Activated naive CD8-positive, alpha-beta T cell treated with anti-CD3 and anti-CD28 coated beads, Interleukin-2, amount 50 U/mL, for 16 hours (primary cell): ENCODE results near the gene MLST8.

Source experiments
- DNase-seq: peaks from one replicate; pipeline ENCODE4 v3.0.0-alpha.2; 2020; ENCODE audit warnings: low read depth, low spot score

The MLST8 gene

GRCh38 chr16:2173366-2173765 is 31.9 kb upstream of the MLST8 start:
- DNase-seq = no peak

GRCh38 chr16:2173916-2174315 is 31.3 kb upstream of the MLST8 start:
- DNase-seq = no peak

GRCh38 chr16:2174396-2175131 is 30.7 kb upstream of the MLST8 start:
- no peak for DNase-seq

- DNase-seq = no peak
Observed at GRCh38 chr16:2175454-2175853, 29.8 kb upstream of the MLST8 start.

GRCh38 chr16:2176047-2176446 is 29.2 kb upstream of the MLST8 start:
- no peak for DNase-seq

GRCh38 chr16:2177101-2177500 is 28.2 kb upstream of the MLST8 start:
- DNase-seq = no peak

- DNase-seq = no peak
Observed at GRCh38 chr16:2177561-2177960, 27.7 kb upstream of the MLST8 start.

GRCh38 chr16:2178321-2179106 is 26.7 kb upstream of the MLST8 start:
- no peak for DNase-seq

GRCh38 chr16:2179107-2179501 is 26.1 kb upstream of the MLST8 start:
- DNase-seq = no peak

GRCh38 chr16:2179576-2179975 is 25.7 kb upstream of the MLST8 start:
- no peak for DNase-seq

- no peak for DNase-seq
Observed at GRCh38 chr16:2180461-2180860, 24.8 kb upstream of the MLST8 start.

- no peak for DNase-seq
Observed at GRCh38 chr16:2180962-2181923, 24.0 kb upstream of the MLST8 start.

- DNase-seq = no peak
Observed at GRCh38 chr16:2181952-2182351, 23.3 kb upstream of the MLST8 start.

GRCh38 chr16:2183671-2184070 is 21.6 kb upstream of the MLST8 start:
- no peak for DNase-seq

- no peak for DNase-seq
Observed at GRCh38 chr16:2184346-2184745, 20.9 kb upstream of the MLST8 start.

GRCh38 chr16:2184962-2185361 is 20.3 kb upstream of the MLST8 start:
- DNase-seq = no peak

- DNase-seq = no peak
Observed at GRCh38 chr16:2186064-2186463, 19.2 kb upstream of the MLST8 start.

GRCh38 chr16:2186505-2186904 is 18.7 kb upstream of the MLST8 start:
- no peak for DNase-seq

GRCh38 chr16:2187212-2187611 is 18.0 kb upstream of the MLST8 start:
- DNase-seq = no peak

GRCh38 chr16:2188395-2188794 is 16.9 kb upstream of the MLST8 start:
- DNase-seq = no peak

GRCh38 chr16:2189252-2189893 is 15.9 kb upstream of the MLST8 start:
- no peak for DNase-seq
